Stimulated activated naive CD8-positive, alpha-beta T cell treated with anti-CD3 and anti-CD28 coated beads, Interleukin-15, Interleukin-2, amounts not matched to agents 100 U/mL and 50 U/mL, for 24 hours (primary cell): ENCODE data around the gene PEPD.
A peak's percentile ranks its signal among the peaks of the same experiment; 100 is the strongest.
"Not testable (repeated sequence)": the region's sequence is repeated elsewhere in the genome, so short reads cannot be mapped to it uniquely, and the experiment has no call there.

Experiments used
- ATAC-seq: fragments of 150-1000 bp; cut with Tn5 transposase; one replicate; pipeline ENCODE4 v1.10.0; 2021
- DNase-seq: peaks from one replicate; pipeline ENCODE4 v3.0.0; 2021

PEPD gene

GRCh38 chr19:33497778-33498175 is 23.8 kb downstream of the PEPD start:
- ATAC-seq: no peak
- DNase-seq: no peak

DNA sequence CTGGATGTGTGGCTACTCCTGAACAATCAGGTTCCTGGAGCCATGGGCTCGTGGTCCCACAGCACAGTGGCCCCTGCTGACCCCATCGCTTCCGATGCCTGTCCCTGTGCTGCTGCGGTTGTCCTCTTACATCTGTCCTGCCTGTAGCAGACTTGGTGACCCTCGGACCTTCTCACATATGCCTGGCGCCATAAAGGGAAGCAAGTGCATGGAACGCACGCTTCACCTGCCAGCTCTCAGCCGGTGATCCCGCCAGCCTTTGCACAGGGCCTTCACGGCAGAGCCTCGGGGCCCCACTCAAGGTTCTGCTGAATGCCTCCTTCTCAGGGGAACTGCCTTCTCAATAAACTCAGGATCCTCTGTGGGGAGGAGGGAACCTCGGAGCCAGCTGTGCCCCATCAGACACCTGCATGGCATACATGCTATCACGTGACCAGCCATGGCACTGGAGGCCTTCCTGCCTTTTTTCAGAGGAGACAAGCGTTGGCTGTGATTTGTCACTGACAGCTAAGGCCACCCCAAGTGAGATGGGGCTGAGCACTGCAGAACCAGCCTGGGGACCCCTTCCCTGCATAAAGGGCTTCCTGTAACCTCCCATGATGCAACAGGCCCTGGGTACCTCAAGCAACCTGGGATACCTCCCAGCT is 24.3 kb downstream of the PEPD start:
- DNase-seq (no peak), ATAC-seq (no peak)

DNA sequence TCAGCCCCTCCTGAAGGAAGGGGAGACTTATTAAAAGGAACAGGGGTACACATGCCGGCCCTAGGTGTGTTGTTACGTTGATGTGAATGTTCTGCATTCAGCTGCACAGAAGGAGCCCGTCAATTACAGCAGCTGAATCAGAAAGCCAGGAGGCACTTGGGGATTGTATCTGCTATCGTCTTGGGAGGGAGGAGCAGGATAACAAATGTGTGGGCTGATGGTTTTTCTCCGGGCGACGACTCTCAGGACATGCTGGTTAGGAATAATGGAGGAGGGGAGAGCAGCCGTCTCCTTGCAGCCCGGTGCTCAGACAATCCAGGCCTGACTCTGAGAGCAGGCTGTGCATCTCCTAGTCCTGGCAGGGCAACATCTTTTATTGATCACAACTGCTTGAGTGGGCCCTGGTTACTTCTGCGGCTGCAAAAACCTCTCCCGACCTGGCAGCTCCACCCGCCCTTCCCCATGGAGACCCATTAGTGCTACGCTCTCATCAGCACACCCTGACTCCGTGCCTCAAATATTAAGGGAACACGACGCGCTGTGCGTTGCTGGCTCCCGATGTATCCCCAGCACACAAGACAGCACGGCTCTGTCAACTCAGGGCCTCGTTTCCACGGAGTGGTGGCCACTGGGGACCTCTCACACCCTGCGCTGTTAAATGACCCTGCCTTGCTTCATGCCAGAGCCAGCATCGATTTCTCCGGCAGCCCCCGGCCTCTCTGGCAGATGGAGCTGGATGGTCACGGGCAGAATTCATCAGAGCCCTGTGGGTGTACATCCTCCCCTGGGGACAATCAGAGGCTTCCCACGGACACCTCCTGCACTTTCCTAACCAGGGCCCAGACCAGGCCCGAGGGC is 25.3 kb downstream of the PEPD start:
- DNase-seq (no peak), ATAC-seq (no peak)

DNA sequence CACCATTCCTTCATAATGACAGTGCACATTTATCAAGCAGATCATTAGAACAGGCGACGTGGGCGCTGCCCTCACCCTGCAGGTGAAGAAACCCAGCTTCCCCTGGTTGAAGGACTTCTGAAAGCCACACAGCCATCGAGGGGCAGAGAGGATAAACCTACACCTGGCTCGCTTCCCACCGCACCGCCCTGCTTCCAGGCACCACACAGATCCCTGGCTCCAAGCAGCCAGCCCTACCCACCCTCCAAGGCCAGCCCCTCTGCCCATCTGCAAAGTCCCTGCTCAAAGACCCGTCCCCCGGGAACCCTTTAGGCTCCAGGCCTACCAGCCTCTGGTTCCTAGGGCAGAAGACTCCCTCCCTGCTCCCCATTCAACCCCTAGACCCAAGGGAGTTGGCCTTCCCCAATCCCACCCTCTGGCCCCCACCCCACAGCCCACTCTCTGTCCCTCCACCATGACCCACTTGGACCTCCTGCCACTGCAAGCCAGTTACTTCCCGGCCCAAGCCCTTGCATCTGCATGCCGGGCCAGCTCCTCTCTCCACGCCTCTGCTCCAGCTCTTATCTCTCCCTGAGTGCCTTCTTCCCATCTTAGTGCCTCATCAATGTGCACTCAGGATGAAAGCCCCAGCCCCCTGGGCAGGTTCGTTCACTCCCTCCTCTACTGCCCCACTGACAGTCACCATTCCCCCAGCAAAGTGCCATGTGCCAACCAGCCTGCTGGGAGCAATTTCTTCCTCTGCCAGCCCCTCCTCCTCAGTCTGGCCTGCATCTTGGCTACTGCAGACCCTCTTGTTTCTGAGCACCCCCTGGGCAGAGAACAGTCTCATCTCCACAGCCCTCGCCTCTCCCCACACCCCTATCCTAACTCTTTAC is 28.0 kb downstream of the PEPD start:
- DNase-seq: no peak
- no peak for ATAC-seq

DNA sequence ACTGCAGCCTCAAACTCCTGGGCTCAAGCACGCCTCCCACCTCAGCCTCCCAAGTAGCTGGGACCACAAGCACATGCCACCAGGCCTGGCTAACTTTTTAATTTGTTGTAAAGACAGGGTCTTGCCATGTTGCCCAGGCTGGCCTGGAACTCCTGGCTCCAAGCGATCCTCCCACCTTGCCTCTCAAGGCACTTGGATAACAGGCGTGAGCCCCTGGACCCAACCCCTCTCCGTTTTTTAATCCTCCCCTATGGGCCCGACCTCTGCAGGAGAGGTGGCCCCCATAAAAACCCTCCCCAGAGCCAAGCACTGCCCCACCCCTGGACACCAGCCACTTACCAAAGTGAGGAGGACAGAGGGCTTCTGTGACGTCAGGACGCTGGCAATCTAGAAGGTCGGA is 28.6 kb downstream of the PEPD start:
- no peak for ATAC-seq
- no peak for DNase-seq

- DNase-seq (no peak), ATAC-seq (no peak)
These were observed 29.5 kb downstream of the PEPD start for GRCh38 chr19:33492090-33492489.

DNA sequence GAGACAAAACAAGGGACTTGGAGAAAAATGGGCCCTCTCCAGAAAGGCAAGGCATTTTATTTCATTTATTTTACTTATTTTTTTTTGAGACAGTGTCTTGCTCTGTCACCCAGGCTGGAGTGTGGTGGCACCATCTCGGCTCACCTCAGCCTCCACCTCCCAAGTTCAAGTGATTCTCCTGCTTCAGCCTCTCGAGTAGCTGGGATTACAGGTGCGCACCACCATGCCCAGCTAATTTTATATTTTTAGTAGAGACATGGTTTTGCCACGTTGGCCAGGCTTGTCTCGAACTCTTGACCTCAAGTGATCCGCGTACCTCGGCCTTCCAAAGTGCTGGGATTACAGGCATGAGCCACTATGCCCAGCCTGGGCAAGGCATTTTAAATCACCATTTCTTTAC is 31.0 kb downstream of the PEPD start:
- not testable (repeated sequence) for ATAC-seq, DNase-seq

DNA sequence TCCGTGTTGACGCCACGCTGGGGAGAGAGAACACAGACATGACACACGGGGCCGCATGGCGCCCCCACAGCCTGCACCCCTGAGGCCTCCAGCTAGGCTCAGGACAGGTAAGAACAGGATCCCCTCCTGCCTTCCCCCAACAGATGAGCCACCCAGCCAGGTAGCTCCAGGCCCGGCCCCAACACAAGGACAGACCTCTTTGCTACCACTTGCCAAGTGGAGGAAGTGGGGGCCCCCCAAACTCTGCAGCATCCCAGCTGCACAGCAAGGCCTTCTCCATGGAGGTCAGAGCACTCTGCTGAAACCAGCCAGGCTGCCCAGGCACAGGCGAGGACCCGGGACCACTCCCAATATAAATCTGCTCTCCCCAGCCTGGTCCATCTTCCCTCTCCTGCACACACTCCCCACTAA is 31.5 kb downstream of the PEPD start:
- DNase-seq: no peak
- ATAC-seq: no peak

- ATAC-seq (no peak), DNase-seq (no peak)
These were observed 32.8 kb downstream of the PEPD start for GRCh38 chr19:33488826-33489225.

- ATAC-seq (no peak), DNase-seq (no peak)
These were observed 33.4 kb downstream of the PEPD start for GRCh38 chr19:33487901-33488800.

DNA sequence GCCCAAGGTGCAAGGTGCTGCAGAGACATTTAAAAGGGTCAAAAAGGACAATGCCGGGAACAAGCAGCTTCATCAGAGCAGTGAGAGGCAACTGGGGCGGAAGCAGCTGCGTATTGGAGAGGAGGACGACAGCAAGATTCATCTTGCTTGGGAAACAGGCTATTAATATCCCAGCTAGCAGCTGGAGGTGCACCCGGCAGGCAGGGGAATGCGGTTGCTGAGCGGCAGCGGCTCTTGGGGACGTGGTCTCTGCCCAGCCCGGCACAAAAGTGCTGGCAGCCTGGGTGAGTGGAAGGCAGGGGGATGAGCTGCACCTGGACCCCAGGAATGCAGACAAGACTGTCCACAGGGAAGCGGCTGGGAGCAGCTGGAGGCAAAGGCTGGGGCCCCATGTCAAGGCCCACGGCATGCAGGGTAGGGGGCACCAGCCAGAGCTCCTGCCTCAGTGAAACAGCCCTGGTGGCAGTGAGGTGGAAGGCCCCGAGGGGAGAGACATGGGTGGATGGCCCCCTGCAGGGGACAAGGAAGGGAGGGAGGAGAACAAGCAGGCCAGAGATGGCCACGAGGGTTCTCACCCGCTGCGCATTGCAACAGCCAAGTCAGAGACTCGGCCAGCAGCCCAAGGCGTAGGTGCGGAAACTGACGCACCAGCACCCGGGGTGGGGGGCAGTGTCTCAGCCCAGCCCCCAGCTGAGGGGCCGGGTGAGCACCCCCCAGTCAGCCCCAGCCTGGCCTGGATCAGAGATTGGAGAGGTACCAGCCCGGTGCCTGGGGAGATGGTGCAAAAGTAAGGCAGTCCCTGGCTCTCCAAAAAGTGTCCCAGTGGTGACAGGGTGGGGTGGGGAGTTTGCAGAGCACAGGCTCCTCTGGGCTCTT is 34.4 kb downstream of the PEPD start:
- ATAC-seq (peak; percentile 23), DNase-seq (no peak)

- DNase-seq: no peak
- ATAC-seq: no peak
These were observed 35.2 kb downstream of the PEPD start for GRCh38 chr19:33486407-33486806.

GRCh38 chr19:33484226-33484774 is 37.3 kb downstream of the PEPD start:
- no peak for ATAC-seq
- DNase-seq: no peak

DNA sequence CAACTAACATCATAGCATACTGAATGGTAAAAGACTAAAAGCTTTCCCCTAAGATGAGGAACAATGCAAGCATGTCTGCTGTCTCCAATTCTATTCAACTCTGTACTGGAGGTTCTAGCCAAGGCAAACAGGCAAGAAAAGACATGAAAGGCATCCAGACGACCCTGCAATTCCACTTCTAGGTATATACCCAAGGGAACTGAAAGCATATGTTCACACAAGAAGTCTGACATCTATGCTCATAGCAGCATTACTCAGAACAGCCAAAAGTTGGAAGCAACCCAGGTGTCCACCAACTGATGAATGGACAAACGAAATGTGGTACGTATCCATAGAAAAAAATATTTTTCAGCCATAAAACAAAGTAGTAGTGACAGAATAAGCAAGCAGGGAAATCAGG is 39.1 kb downstream of the PEPD start:
- DNase-seq: no peak
- ATAC-seq: no peak

- DNase-seq: no peak
- ATAC-seq: no peak
These were observed 39.7 kb downstream of the PEPD start for GRCh38 chr19:33481863-33482262.

- not testable (repeated sequence) for DNase-seq, ATAC-seq
These were observed 42.0 kb downstream of the PEPD start for GRCh38 chr19:33479570-33479969.

DNA sequence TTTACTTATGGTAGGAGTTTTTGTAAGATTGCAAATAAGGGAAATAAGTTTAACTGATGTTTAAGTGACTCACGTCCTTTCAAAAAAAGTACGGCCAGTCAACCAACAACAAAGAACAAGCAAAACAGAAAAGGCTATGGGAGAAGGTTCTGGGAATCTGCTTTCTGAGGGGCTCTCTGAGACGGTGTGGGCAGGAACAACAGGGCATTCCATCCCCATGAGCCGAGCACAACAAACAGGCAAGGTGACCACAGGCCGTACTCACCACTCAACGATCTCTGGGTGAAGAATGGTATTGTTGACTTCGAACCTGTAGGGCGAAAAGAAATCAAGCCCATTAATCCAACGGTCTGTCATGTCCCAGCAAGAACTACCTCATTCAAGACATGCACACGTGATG is 43.8 kb downstream of the PEPD start:
- DNase-seq: no peak
- ATAC-seq: no peak

GRCh38 chr19:33476151-33476707 is 45.4 kb downstream of the PEPD start:
- ATAC-seq (no peak), DNase-seq (no peak)

GRCh38 chr19:33473653-33474305 is 47.8 kb downstream of the PEPD start:
- no peak for ATAC-seq
- no peak for DNase-seq
